Measurements from ENCODE around the gene HOXB9. TPM values are rescaled to one million over a fixed set of nuclear protein-coding genes. Genes with fewer than 3 reads are reported as not detected.

The HOXB9 gene
- total RNA-seq, 5 donors from 2014 or later (not counting 1 experiment from before 2014, with no cell fraction given), result 0.19 to 0.43 (median 0.30) TPM; not detected in 1

DNA sequence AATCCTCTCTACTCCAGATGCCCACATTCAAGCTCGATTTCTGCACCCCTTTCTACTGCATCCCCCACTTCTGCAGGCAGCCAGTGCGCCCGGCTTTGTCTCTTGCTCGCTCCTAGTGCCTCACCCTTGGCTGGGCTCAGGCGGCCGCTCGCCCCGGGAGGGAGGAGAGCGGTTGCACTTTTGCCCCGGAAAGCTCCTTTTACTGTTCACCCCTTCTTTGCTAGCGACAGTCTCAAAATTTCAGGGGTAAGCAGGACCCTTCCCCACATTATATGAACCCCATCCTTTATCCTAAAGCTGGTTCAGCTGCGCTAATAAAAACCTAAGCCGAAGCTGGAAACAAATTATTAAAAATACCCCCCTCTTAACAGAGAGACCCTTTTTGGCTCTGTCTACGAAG is 33.6 kb downstream of the HOXB9 start:
- ATAC-seq (replicated peaks in 1 of 4) (peak; percentile 32 to 46 (median 36)), DNase-seq (peak in 1 of 35 experiments; percentile 27)
- H3K27me3 Mint-ChIP-seq, result peaks cover 87 to 88% of the 10 kb centered on the region in 2 donors
- WGBS (ENCODE audit: insufficient coverage), result 7% methylated on average over 8 of the region's 14 CpGs
- Histone ChIP-seq H3K27me3 (replicated peaks in 1 of 2; ENCODE audit: control insufficient read depth in 2 of 2, extremely low read depth in 1 of 2, insufficient read depth in 2 of 2, low read length in 1 of 2) (peaks cover 0 to 87% of the 10 kb centered on the region in 2 experiments), H3K27ac (ENCODE audit: low read length) (no peak overlapping the region), H3K36me3 (ENCODE audit: control insufficient read depth in 2 of 2, extremely low read depth in 1 of 2, insufficient read depth in 1 of 2, low read length in 1 of 2) (no peaks in the 10 kb centered on the region), H3K4me3 (ENCODE audit: control insufficient read depth in 1 of 2, extremely low read depth in 1 of 2, low read length in 1 of 2) (peak overlapping the region; percentile 43 to 68), H3K4me1 (ENCODE audit: control insufficient read depth in 1 of 2, extremely low read depth in 1 of 2, insufficient read depth in 2 of 2, low read length in 2 of 2) (peaks cover 4 to 44% of the 10 kb centered on the region in 2 experiments), H3K9me3 (no peaks in the 10 kb centered on the region)
- no peaks in the 10 kb centered on the region for H3K36me3 Mint-ChIP-seq
- ChIA-PET CTCF (interaction anchor here (0.6 to 3.1 kb wide), 27 partner anchors 8 to 1331 kb away, joined by 3 to 63 read pairs (median 5); partner anchors contain the start of gene HOXB6 (in 1 of the 2)), POLR2A (interaction anchor here (0.5 to 1.6 kb wide), 4 partner anchors 139 to 1753 kb away, joined by 3 to 5 read pairs (median 4); no protein-coding TSS in a partner anchor)
- H3K4me3 Mint-ChIP-seq, result peak overlapping the region; percentile 70 to 82 (median 76)
- H3K9me3 Mint-ChIP-seq, result no peaks in the 10 kb centered on the region
- peaks cover 35 to 39% (median 36%) of the 10 kb centered on the region in 3 donors for H3K4me1 Mint-ChIP-seq
- no peak overlapping the region for H3K27ac Mint-ChIP-seq

DNA sequence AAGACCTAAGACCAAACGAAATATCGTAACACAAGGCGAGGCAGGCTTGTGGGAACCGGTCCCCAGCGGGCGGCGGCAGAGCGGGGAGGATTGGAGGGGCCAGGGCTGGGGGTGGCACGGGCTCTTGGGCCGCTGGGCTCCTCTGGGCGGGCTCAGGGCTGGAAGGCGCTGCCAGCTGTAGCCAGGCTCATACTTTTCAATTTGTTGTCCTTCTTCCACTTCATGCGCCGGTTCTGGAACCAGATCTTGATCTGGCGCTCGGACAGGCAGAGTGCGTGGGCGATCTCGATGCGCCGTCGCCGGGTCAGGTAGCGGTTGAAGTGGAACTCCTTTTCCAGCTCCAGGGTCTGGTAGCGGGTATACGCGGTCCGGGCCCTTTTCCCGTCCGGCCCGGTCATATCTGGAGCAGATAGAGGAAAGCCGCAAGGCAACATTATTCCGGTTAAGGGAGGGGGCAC is 34.1 kb downstream of the HOXB9 start:
- Mint-ChIP-seq H3K9me3 (no peaks in the 10 kb centered on the region), H3K27ac (no peak overlapping the region), H3K36me3 (no peaks in the 10 kb centered on the region), H3K4me3 (peak overlapping the region in 1 of 3 donors; percentile 82), H3K27me3 (peaks cover 87 to 88% of the 10 kb centered on the region in 2 donors), H3K4me1 (peaks cover 32 to 36% (median 34%) of the 10 kb centered on the region in 3 donors)
- H3K36me3 ChIP-seq (ENCODE audit: control insufficient read depth in 2 of 2, extremely low read depth in 1 of 2, insufficient read depth in 1 of 2, low read length in 1 of 2), result no peaks in the 10 kb centered on the region
- DNase-seq, result no peak
- 47% methylated on average over 24 of the region's 33 CpGs for WGBS (ENCODE audit: insufficient coverage)
- peaks cover 4 to 39% of the 10 kb centered on the region in 2 experiments for H3K4me1 ChIP-seq (ENCODE audit: control insufficient read depth in 1 of 2, extremely low read depth in 1 of 2, insufficient read depth in 2 of 2, low read length in 2 of 2)
- CTCF ChIA-PET, result interaction anchor here (0.6 to 3.1 kb wide), 16 partner anchors 8 to 1331 kb away, joined by 3 to 63 read pairs (median 6); no protein-coding TSS in a partner anchor
- no peak for ATAC-seq (replicated peaks in 1 of 4)
- H3K4me3 ChIP-seq (ENCODE audit: control insufficient read depth in 1 of 2, extremely low read depth in 1 of 2, low read length in 1 of 2), result no peak overlapping the region
- POLR2A ChIA-PET, result interaction anchor here (0.5 to 1.6 kb wide), 2 partner anchors 139 to 240 kb away, joined by 3 to 5 read pairs; no protein-coding TSS in a partner anchor
- no peak overlapping the region for H3K27ac ChIP-seq (ENCODE audit: low read length)
- no peaks in the 10 kb centered on the region for H3K9me3 ChIP-seq
- H3K27me3 ChIP-seq (replicated peaks in 1 of 2; ENCODE audit: control insufficient read depth in 2 of 2, extremely low read depth in 1 of 2, insufficient read depth in 2 of 2, low read length in 1 of 2), result peaks cover 0 to 87% of the 10 kb centered on the region in 2 experiments

DNA sequence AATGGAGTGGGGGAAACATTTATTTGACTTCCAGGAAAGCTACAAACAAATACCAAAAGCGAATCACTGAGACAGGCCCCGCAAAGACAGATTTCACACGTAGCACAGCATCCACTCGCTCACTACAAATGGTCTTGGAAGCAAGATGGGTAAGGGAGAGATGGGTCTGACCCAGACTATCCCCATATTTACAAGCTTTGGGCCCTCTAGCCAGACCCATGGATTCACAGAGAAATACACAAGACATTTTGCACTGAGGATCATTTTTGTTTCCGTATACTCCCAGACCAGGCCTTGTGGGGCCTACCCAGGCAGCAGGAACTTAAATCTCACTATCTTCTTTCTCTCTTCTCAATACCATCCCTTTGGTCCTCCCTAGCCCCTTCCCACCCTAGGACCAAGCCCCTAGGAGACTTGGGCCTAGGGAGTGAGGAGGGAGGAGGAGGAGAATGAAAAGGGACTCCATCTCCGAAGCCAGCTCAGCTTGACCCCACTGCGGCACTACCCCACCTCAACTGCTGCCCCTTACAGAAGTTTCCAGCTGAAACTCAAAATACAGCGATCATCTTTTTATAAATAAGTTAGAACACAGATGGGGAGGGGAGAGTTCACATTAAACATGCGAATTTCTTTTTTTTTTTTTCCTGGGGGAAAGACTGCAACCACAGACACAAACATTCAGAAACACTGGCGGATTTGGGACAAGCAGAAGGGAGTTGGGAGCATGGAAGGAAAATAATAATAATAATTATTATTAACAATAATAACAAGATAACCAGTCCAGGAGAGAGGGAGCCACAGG is 34.7 kb downstream of the HOXB9 start:
- peak overlapping the region in 1 of 3 donors; percentile 82 for H3K4me3 Mint-ChIP-seq
- H3K27ac ChIP-seq (ENCODE audit: low read length), result no peak overlapping the region
- peaks cover 87 to 88% of the 10 kb centered on the region in 2 donors for H3K27me3 Mint-ChIP-seq
- peaks cover 0 to 85% of the 10 kb centered on the region in 2 experiments for H3K27me3 ChIP-seq (replicated peaks in 1 of 2; ENCODE audit: control insufficient read depth in 2 of 2, extremely low read depth in 1 of 2, insufficient read depth in 2 of 2, low read length in 1 of 2)
- H3K4me1 Mint-ChIP-seq, result peaks cover 27 to 33% (median 31%) of the 10 kb centered on the region in 3 donors
- no peak overlapping the region for H3K27ac Mint-ChIP-seq
- WGBS (ENCODE audit: insufficient coverage), result 90% methylated on average over 2 of the region's 10 CpGs
- ChIA-PET CTCF (interaction anchor here (0.5 to 1.8 kb wide), 3 partner anchors 140 to 325 kb away, joined by 3 to 10 read pairs (median 5); no protein-coding TSS in a partner anchor), POLR2A (interaction anchor here in 1 of 2 donors (0.5 kb wide), 1 partner anchor 188 kb away, joined by 10 read pairs; no protein-coding TSS in a partner anchor)
- no peaks in the 10 kb centered on the region for H3K9me3 Mint-ChIP-seq
- H3K4me3 ChIP-seq (ENCODE audit: control insufficient read depth in 1 of 2, extremely low read depth in 1 of 2, low read length in 1 of 2), result no peak overlapping the region
- ATAC-seq (replicated peaks in 1 of 4), result no peak
- peaks cover 4 to 33% of the 10 kb centered on the region in 2 experiments for H3K4me1 ChIP-seq (ENCODE audit: control insufficient read depth in 1 of 2, extremely low read depth in 1 of 2, insufficient read depth in 2 of 2, low read length in 2 of 2)
- H3K9me3 ChIP-seq, result no peaks in the 10 kb centered on the region
- no peaks in the 10 kb centered on the region for H3K36me3 ChIP-seq (ENCODE audit: control insufficient read depth in 2 of 2, extremely low read depth in 1 of 2, insufficient read depth in 1 of 2, low read length in 1 of 2)
- H3K36me3 Mint-ChIP-seq, result no peaks in the 10 kb centered on the region
- DNase-seq, result no peak

DNA sequence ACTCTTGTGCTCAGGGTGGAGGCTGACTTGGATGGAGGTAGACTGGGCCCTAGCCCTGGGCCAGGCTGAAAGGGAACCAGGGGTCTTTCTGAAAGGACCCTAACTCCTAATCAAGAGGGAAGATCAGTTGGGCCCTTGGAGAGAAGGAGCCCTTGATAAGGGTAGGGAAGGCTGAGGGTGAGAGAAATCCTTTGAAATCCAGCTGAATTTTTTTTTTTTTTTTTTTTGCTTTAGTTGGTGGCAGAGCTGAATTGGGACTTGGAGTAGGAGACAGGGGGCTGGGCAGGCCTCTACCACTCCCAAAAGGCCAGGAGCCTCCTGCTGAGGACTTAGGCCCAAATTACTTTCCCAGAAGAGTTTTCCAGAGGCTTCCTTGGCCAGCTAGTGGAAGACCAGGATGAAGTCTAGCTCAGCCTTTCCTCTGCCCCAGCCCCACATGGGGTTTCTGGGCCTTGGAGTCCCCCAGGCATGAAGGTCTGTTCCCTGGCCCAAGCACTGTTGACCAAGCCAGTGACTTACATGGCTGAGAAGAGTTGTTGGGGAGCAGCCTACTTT is 35.5 kb downstream of the HOXB9 start:
- Histone ChIP-seq H3K27me3 (replicated peaks in 1 of 2; ENCODE audit: control insufficient read depth in 2 of 2, extremely low read depth in 1 of 2, insufficient read depth in 2 of 2, low read length in 1 of 2) (peaks cover 0 to 85% of the 10 kb centered on the region in 2 experiments), H3K27ac (ENCODE audit: low read length) (no peak overlapping the region), H3K4me1 (ENCODE audit: control insufficient read depth in 1 of 2, extremely low read depth in 1 of 2, insufficient read depth in 2 of 2, low read length in 2 of 2) (peaks cover 9 to 33% of the 10 kb centered on the region in 2 experiments), H3K36me3 (ENCODE audit: control insufficient read depth in 2 of 2, extremely low read depth in 1 of 2, insufficient read depth in 1 of 2, low read length in 1 of 2) (no peaks in the 10 kb centered on the region), H3K9me3 (no peaks in the 10 kb centered on the region), H3K4me3 (ENCODE audit: control insufficient read depth in 1 of 2, extremely low read depth in 1 of 2, low read length in 1 of 2) (no peak overlapping the region)
- POLR2A ChIA-PET, result interaction anchor here (0.6 kb wide), 2 partner anchors 88 to 424 kb away, joined by 4 to 6 read pairs; no protein-coding TSS in a partner anchor
- H3K27me3 Mint-ChIP-seq, result peaks cover 88 to 89% of the 10 kb centered on the region in 2 donors
- no peak overlapping the region for H3K27ac Mint-ChIP-seq
- no peaks in the 10 kb centered on the region for H3K9me3 Mint-ChIP-seq
- no peaks in the 10 kb centered on the region for H3K36me3 Mint-ChIP-seq
- DNase-seq (no peak), ATAC-seq (replicated peaks in 1 of 4) (no peak)
- CTCF ChIA-PET, result interaction anchor here (0.8 to 1.0 kb wide), 2 partner anchors 11 to 239 kb away, joined by 6 to 8 read pairs; no protein-coding TSS in a partner anchor
- H3K4me1 Mint-ChIP-seq, result peaks cover 30 to 38% (median 33%) of the 10 kb centered on the region in 3 donors
- H3K4me3 Mint-ChIP-seq, result no peak overlapping the region

DNA sequence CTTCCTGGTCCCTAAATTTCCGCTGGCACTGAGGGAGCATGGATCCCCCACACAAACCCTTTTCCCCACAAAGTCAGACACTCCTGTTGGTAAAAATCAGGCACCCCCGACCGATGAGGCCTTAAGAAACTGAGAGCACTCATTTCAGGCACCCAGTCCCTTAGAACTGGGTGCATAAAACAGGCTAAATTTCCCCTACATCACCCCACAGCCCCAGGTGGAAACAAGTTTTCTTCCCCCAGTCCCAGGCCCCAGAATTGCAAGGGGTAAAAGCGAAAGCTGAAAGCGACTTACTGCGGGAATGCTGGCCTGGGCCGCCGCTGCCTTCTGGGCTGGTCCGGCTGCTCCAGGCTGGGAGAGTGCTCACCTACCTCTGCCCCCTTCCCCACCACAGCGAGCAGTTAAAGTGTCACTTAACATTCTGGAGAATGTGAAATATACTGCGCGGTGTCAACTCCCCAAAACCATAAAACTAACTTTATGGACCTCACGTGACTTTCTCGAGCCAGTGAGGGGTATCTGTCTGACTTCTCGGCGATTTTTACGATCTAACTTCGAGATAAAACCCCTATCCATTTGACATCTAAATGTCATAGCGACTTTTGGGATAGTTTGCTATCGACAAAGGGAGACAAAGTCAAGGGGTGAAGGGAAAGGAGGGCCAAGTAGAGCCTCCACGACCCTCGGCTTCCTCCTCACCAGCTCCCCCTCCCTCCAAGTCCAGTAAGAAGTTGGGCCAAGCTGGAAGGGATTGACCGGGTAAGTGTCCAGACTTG is 36.1 kb downstream of the HOXB9 start, which contains the start of gene HOXB3:
Gene HOXB3, minus strand, starts transcription at position 411 of the 776 bp plus-strand sequence. CDS start 37,767 bp downstream, outside the sequence.
- no peak within 1 kb of the TSS for H3K4me3 ChIP-seq (ENCODE audit: control insufficient read depth in 1 of 2, extremely low read depth in 1 of 2, low read length in 1 of 2)
- H3K27me3 ChIP-seq (replicated peaks in 1 of 2; ENCODE audit: control insufficient read depth in 2 of 2, extremely low read depth in 1 of 2, insufficient read depth in 2 of 2, low read length in 1 of 2), result peaks cover 0 to 84% of the 10 kb centered on the region in 2 experiments
- peaks cover 87 to 88% of the 10 kb centered on the region in 2 donors for H3K27me3 Mint-ChIP-seq
- H3K9me3 ChIP-seq, result no peaks in the 10 kb centered on the region
- H3K4me3 Mint-ChIP-seq, result no peak within 1 kb of the TSS
- 51% methylated on average over 5 of the region's 23 CpGs for WGBS (ENCODE audit: insufficient coverage)
- ChIA-PET CTCF (interaction anchor here (0.5 to 1.0 kb wide), 3 partner anchors 12 to 264 kb away, joined by 4 to 8 read pairs (median 6); no protein-coding TSS in a partner anchor), POLR2A (interaction anchor here (0.6 kb wide), 2 partner anchors 87 to 423 kb away, joined by 4 to 6 read pairs; no protein-coding TSS in a partner anchor)
- peaks cover 11 to 39% of the 10 kb centered on the region in 2 experiments for H3K4me1 ChIP-seq (ENCODE audit: control insufficient read depth in 1 of 2, extremely low read depth in 1 of 2, insufficient read depth in 2 of 2, low read length in 2 of 2)
- H3K9me3 Mint-ChIP-seq, result no peaks in the 10 kb centered on the region
- H3K4me1 Mint-ChIP-seq, result peaks cover 37 to 41% (median 39%) of the 10 kb centered on the region in 3 donors
- no peaks in the 10 kb centered on the region for H3K36me3 ChIP-seq (ENCODE audit: control insufficient read depth in 2 of 2, extremely low read depth in 1 of 2, insufficient read depth in 1 of 2, low read length in 1 of 2)
- ATAC-seq (replicated peaks in 1 of 4) (no peak), DNase-seq (peak in 1 of 35 experiments; percentile 4)
- H3K27ac Mint-ChIP-seq, result no peak within 1 kb of the TSS
- no peaks in the 10 kb centered on the region for H3K36me3 Mint-ChIP-seq
- no peak within 1 kb of the TSS for H3K27ac ChIP-seq (ENCODE audit: low read length)
